SK-N-SH treated with all-trans-retinoic acid at 6 μM for 48 hours (cell line): ENCODE results near the gene PTPN7.

ENCODE experiments used
- ARNTL ChIP-seq: fragments of 450-650 bp; formaldehyde crosslinking; IDR thresholded peaks from 2 replicates; pipeline ENCODE4 v1.5.0; 2020; ENCODE audit warnings: low read depth, mild to moderate bottlenecking, moderate library complexity, borderline replicate concordance
- CREB5 ChIP-seq: fragments of 250-450 bp; sonication (Bioruptor Pico); IDR thresholded peaks from 2 replicates; pipeline ENCODE4 v1.5.1; 2020; ENCODE audit warnings: low read depth, mild to moderate bottlenecking, moderate library complexity
- CSDC2 ChIP-seq: fragments of 250-450 bp; sonication (Bioruptor Pico); IDR thresholded peaks from 2 replicates; pipeline ENCODE4 v1.5.0; 2020; ENCODE audit warnings: mild to moderate bottlenecking, moderate library complexity
- GLIS3 ChIP-seq: fragments of 250-450 bp; sonication (Bioruptor Pico); IDR thresholded peaks from 2 replicates; pipeline ENCODE4 v1.5.0; 2020; ENCODE audit warnings: mild to moderate bottlenecking, moderate library complexity
- ISL1 ChIP-seq: fragments of 250-450 bp; sonication (Bioruptor Pico); IDR thresholded peaks from 2 replicates; pipeline ENCODE4 v2.1.2; 2022; ENCODE audit warnings: mild to moderate bottlenecking, moderate library complexity
- PATZ1 ChIP-seq: fragments of 250-450 bp; sonication (Bioruptor Pico); IDR thresholded peaks from 2 replicates; pipeline ENCODE4 v1.8.0; 2020; ENCODE audit warnings: mild to moderate bottlenecking, moderate library complexity, borderline replicate concordance
- PPARA ChIP-seq: fragments of 250-450 bp; sonication (Bioruptor Pico); IDR thresholded peaks from 2 replicates; pipeline ENCODE4 v1.5.0; 2020; ENCODE audit warnings: mild to moderate bottlenecking, borderline replicate concordance
- SNAI2 ChIP-seq: fragments of 250-450 bp; sonication (Bioruptor Pico); IDR thresholded peaks from 2 replicates; pipeline ENCODE4 v1.5.0; 2020; ENCODE audit warnings: mild to moderate bottlenecking, moderate library complexity
- TCF4 ChIP-seq: fragments of 250-450 bp; sonication (Bioruptor Pico); IDR thresholded peaks from 2 replicates; pipeline ENCODE4 v1.8.0; 2021; ENCODE audit warnings: mild to moderate bottlenecking, moderate library complexity, borderline replicate concordance
- ZFP3 ChIP-seq: fragments of 250-450 bp; sonication (Bioruptor Pico); IDR thresholded peaks from 2 replicates; pipeline ENCODE4 v1.5.0; 2020; ENCODE audit warnings: mild to moderate bottlenecking, moderate library complexity
- ZFP30 ChIP-seq: fragments of 450-650 bp; formaldehyde crosslinking; IDR thresholded peaks from 2 replicates; pipeline ENCODE4 v1.5.0; 2022; ENCODE audit warnings: mild to moderate bottlenecking, moderate library complexity
- ZNF565 ChIP-seq: fragments of 450-650 bp; formaldehyde crosslinking; conservative IDR thresholded peaks from 2 replicates; pipeline ENCODE4 v1.5.0; 2020; ENCODE audit warnings: low read depth, mild to moderate bottlenecking, moderate library complexity
- ZNF8 ChIP-seq: fragments of 450-650 bp; formaldehyde crosslinking; IDR thresholded peaks from 2 replicates; pipeline ENCODE4 v1.5.0; 2020; ENCODE audit warnings: mild to moderate bottlenecking, moderate library complexity

DNA sequence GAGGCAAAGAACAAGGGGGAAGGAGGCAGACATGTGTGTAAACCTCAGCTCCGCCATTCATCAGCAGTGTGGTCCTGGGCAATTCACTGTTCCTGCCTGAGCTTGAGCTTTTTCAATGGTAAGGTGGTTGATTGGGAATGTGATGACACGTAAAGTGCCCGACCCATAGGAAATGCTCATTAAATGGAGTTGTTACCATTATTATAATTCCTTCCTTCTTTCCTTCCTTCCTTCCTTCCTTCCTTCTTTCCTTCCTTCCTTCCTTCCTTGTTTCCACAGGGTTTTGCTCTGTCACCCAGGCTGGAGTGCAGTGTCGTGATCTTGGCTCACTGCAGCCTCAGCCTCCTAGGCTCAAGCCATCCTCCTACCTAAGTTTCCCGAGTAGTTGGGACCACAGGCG is 33.3 kb downstream of the PTPN7 start:
- TF ChIP-seq TCF4 (CRISPR knock-in tag) (no peak), GLIS3 (CRISPR knock-in tag) (no peak), CSDC2 (CRISPR knock-in tag) (no peak), ZFP30 (no peak), ZNF565 (CRISPR knock-in tag) (no peak), ARNTL (CRISPR knock-in tag) (no peak), PATZ1 (CRISPR knock-in tag) (no peak), ZNF8 (no peak), SNAI2 (CRISPR knock-in tag) (no peak), PPARA (CRISPR knock-in tag) (no peak), ISL1 (CRISPR knock-in tag) (no peak), ZFP3 (CRISPR knock-in tag) (no peak), CREB5 (CRISPR knock-in tag) (no peak)
